Brain microvascular endothelial cell (primary cell): ENCODE results near the gene KRTAP5-5.

ENCODE experiments used
- DNase-seq: peaks from one replicate; pipeline ENCODE4 v3.0.0-alpha.2; 2020
- H3K27ac ChIP-seq: fragments of 250-450 bp; sonication (Bioruptor Pico); 2 replicates; pipeline ENCODE4 v1.5.1; 2020; ENCODE audit warnings: mild to moderate bottlenecking, moderate library complexity
- H3K27me3 ChIP-seq: fragments of 250-450 bp; sonication (Bioruptor Pico); replicated peaks from 2 replicates; pipeline ENCODE4 v1.5.1; 2020; ENCODE audit warnings: mild to moderate bottlenecking
- H3K36me3 ChIP-seq: fragments of 250-450 bp; sonication (Bioruptor Pico); replicated peaks from 2 replicates; pipeline ENCODE4 v1.5.1; 2020; ENCODE audit warnings: mild to moderate bottlenecking
- H3K4me3 ChIP-seq: 2 replicates; pipeline ENCODE4 v1.5.1; 2011; ENCODE audit warnings: low read depth, mild to moderate bottlenecking, control low read depth, low read length, moderate library complexity
- CTCF ChIP-seq: IDR thresholded peaks from 2 replicates; pipeline ENCODE4 v1.5.1; 2011; ENCODE audit warnings: low read depth, mild to moderate bottlenecking, moderate library complexity, low read length, control low read depth, inconsistent platforms; ENCODE audit errors: missing control alignments
- in situ Hi-C: cut with HindIII; loops from 2 replicates; pipeline ENCODE4 v1.10.0; 2017; ENCODE audit warnings: low sequenced_read_pairs, low pct_ligation_motif_present

The KRTAP5-5 gene

DNA sequence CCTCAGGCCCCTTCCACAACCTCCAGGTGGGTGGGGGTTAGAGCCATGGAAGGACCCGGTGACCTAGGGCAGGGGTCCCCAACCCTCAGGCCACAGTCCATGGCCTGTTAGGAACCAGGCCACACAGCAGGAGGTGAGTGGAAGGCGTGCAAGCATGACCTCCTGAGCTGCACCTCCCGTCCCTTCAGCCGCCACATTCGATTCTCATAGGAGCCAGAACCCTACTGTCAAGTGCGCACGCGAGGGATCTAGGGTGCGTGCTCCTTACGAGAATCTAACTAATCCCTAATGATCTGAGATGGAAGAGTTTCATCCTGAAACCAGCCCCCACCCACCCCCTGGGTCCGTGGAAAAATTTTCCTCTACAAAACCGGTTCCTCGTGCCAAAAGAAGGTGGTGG is 4.0 kb upstream of the KRTAP5-5 start:
- no peaks in the 10 kb centered on the region for H3K36me3 ChIP-seq
- no peak overlapping the region for H3K27ac ChIP-seq
- DNase-seq = no peak
- in situ Hi-C loops = no loop called here
- no peak for TF ChIP-seq CTCF
- H3K27me3 ChIP-seq = peaks cover 18% of the 10 kb centered on the region
- H3K4me3 ChIP-seq = no peak overlapping the region

DNA sequence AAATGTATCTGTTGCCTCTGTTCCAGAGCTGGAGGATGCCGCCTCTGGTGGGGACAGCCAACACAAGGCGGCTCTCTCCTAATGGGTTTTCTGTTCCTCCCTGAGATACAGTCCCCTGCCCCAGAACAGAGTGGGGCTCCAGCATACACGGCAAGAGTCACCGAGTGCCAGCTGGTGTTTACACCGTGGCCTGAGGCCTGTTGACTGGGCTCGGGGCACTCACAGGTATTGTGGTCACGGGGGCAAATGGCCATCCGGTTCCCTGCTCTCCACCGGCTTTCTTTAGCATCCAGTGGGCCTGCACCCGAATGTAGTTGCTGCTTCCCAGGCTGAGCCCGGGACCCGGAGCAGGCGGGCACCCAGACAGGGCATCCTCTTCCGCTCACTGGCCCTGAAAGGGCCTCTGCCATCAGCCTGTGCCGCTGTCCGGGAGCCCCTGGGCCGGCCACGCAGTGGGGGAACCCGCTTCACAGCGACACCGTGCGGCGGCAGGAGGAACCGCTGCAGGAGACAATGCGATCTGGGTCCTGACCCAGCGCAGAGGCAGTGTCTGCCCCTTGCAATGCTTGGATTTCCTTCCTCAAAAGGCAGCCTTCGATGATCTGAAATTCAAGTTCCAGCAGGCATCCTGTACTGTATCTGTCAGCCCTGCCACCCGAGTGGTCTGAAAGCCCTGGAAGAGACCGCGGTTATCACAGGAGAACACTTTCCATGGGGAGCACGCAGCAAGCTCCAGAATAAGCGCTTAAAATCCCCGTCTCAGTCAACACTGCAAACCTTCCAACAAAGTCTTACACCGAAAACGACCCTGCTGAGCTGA is 859 bp upstream of the KRTAP5-5 start:
- Histone ChIP-seq H3K36me3 (no peaks in the 10 kb centered on the region), H3K27me3 (peaks cover 24% of the 10 kb centered on the region), H3K4me3 (no peak overlapping the region), H3K27ac (no peak overlapping the region)
- DNase-seq = no peak
- in situ Hi-C loops = no loop called here
- peak; percentile 98 for TF ChIP-seq CTCF

DNA sequence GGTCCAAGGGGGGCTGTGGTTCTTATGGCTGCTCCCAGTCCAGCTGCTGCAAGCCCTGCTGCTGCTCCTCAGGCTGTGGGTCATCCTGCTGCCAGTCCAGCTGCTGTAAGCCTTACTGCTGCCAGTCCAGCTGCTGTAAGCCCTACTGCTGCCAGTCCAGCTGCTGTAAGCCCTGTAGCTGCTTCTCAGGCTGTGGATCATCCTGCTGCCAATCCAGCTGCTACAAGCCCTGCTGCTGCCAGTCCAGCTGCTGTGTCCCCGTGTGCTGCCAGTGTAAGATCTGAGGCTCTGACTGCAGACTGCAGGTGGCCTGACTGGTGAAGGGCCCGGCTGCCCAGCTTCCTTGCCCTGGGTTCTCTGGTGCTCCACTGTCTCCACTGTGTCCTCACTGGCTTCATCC is 696 bp downstream of the KRTAP5-5 start:
- Histone ChIP-seq H3K36me3 (no peaks in the 10 kb centered on the region), H3K27ac (no peak overlapping the region), H3K4me3 (no peak overlapping the region), H3K27me3 (peaks cover 25% of the 10 kb centered on the region)
- DNase-seq = no peak
- no peak for TF ChIP-seq CTCF
- in situ Hi-C loops = no loop called here

GRCh38 chr11:1631066-1631568 is 1.5 kb downstream of the KRTAP5-5 start:
- Histone ChIP-seq H3K27me3 (peaks cover 25% of the 10 kb centered on the region), H3K27ac (no peak overlapping the region), H3K4me3 (no peak overlapping the region), H3K36me3 (no peaks in the 10 kb centered on the region)
- in situ Hi-C loops = no loop called here
- DNase-seq = no peak
- no peak for TF ChIP-seq CTCF

- H3K36me3 ChIP-seq = no peaks in the 10 kb centered on the region
- H3K27ac ChIP-seq = no peak overlapping the region
- H3K4me3 ChIP-seq = no peak overlapping the region
- in situ Hi-C loops = no loop called here
- TF ChIP-seq CTCF = no peak
- DNase-seq = no peak
- peaks cover 24% of the 10 kb centered on the region for H3K27me3 ChIP-seq
Observed at GRCh38 chr11:1632053-1632714, 2.6 kb downstream of the KRTAP5-5 start.
